ENCODE data around the gene MEX3B.

GRCh38 chr15:82079736-82080135 lies 33.9 kb upstream of the MEX3B start:
- no peak for TF ChIP-seq EZH2 (IDR thresholded peaks at IDR 0.05; ENCODE audit: borderline replicate concordance, low read length)
- TF ChIP-seq, protein P1, sequence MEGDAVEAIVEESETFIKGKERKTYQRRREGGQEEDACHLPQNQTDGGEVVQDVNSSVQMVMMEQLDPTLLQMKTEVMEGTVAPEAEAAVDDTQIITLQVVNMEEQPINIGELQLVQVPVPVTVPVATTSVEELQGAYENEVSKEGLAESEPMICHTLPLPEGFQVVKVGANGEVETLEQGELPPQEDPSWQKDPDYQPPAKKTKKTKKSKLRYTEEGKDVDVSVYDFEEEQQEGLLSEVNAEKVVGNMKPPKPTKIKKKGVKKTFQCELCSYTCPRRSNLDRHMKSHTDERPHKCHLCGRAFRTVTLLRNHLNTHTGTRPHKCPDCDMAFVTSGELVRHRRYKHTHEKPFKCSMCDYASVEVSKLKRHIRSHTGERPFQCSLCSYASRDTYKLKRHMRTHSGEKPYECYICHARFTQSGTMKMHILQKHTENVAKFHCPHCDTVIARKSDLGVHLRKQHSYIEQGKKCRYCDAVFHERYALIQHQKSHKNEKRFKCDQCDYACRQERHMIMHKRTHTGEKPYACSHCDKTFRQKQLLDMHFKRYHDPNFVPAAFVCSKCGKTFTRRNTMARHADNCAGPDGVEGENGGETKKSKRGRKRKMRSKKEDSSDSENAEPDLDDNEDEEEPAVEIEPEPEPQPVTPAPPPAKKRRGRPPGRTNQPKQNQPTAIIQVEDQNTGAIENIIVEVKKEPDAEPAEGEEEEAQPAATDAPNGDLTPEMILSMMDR (IDR thresholded peaks at IDR 0.05; ENCODE audit: low read length): no peak

All from OCI-LY1 (cell line).